ENCODE results near the gene CACNA1H.

The CACNA1H gene

GRCh38 chr16:1159325-1159972 lies 6.5 kb downstream of the CACNA1H start:
- no peak for DNase-seq

- no peak for DNase-seq
Measured at GRCh38 chr16:1159973-1160772, 7.3 kb downstream of the CACNA1H start.

GRCh38 chr16:1160773-1161348 lies 8.0 kb downstream of the CACNA1H start:
- DNase-seq, result no peak

DNA sequence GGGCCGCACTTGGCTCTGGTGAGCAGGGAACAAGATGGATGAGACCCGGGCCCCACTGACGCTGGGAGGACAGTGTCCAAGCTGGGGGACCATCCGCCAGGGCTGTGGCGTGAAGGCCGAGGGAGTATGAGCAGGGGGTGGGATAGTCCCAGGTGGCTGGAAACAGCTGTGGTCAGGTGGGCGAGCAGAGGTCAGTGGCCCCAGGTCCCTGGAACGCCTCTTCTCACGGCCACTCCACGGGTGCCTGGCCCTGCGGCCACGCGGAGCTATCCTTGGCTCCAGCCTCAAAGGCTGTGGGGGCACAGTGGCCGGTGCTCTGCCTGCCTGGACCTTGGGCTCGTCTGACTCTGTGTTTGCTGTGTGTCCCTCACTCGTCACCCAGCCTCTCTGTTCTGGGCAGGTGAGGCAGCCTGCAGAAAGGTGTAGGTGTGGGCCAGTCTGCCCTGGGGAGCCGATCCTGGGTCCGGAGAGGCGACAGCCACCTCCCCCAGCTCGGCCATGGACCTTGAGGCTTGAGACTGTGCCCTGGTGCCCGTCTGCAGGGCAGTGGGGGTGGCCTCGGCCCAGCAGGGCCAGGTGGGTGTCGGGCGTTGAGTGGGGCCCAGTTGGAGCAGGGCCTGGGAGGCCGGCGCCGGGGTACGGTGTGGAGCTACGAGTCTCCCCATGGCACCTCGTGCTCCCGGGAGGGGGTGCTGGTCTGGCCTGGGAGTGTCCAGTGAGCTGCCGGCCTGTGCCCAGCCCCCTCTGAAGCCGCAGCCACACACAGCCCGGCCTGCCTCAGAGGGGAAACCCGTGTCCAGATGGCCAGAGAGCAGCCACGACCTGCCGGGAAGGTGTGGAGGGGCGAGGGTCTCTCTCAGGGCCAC lies 10.0 kb downstream of the CACNA1H start:
- no peak for DNase-seq

DNA sequence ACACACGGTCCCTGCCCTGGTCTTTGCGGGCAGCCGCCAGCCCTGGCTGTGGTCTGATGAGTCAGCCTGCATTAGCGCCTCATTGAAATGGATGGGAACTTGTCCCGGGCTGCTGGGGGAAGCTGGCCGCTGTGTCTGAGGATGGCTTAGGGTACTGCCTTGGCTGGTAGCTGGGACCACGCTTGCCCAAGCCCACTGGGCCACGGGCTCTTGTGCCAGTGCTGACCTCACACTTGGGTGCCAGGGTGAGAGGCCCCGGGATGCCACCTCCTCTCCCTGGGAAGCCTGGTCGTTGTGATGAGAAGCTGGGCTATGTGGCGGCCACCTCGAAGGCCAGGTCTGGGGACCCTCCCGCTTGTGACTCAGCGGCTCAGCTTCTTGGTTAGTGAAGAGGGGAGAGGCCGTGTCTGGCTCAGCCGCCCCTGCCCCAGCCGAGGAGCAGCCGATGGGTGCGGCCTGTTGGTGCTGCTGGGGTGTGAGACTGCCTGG lies 10.7 kb downstream of the CACNA1H start:
- DNase-seq, result no peak

DNA sequence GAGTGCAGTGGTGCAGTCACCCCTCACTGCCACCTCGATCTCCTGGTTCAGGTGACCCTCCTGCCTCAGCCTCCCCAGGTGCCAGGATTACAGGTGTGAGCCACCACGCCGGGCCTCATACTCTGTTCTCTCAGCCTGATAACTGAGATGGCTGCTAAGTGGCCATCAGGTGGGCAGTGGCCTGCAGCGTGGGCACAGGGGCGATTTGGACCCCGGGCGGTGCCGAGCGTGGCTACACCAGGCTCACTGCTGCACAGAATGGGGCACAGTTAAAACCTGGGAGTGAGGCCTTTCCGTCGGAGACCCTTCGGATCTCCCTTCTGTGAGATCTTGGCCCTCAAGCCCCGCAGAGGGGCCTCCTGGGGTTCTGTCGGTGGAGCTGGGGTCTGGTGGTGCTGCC lies 11.5 kb downstream of the CACNA1H start:
- no peak for DNase-seq

DNA sequence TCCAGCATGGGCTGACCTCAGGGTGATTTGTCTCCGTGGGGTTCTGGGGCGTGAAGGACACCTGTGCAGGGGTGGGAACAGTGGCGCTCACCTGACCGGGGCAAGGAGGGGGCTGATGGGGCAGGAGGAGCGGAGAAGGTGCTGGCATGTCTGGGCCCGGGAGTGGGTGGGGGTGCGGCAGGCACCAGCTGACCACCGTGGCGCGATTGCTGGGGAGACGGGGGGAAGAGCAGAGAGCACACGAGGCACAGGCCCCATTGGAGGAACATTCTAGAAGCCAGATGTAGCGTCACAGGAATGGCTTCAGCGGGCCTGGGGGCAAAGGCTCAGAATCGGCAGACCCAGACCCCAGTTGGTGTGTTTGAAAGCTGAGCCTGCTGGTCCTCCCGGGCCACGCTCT lies 12.1 kb downstream of the CACNA1H start:
- DNase-seq, result no peak

GRCh38 chr16:1165511-1165910 lies 12.6 kb downstream of the CACNA1H start:
- no peak for DNase-seq

DNA sequence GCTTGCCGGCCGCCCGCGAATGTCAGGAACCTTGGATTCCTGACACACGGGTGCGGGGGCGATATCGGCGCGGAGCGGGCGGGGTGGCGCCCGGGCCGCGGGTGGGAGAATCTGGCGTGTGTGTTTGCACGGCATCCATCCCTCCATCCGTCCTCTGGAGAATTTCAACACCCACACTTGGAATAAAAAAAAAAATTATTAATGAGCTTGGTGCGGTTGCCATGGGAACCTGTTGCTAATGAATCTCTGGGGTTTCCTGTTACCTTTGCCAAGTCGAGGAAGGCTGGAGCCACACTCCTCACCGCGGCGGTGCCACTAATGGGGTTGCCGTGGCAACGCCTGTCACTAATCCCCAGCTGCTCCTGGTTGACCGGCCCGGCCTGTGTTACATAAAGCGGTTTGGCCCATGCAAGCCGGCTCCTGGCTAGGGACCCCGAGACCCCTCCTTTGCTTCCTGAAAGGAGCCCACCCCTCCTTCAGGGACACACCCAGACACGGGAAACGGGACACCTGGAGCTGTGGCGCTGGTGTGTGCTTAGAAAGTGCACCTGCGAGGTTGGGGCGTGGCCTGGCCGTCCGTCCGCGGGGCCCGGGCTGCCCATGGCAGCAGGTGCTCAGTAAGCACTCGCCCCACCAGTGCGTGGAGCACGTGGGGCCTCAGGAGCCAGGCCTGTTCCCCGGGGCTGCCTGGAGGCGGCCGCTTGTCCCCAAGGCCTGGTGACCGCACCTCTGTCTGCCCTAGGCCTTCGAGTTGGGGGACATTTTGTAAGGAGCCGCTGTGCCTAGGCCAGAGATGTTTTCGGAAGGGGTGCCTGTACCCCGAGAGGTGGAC lies 14.6 kb downstream of the CACNA1H start:
- no peak for DNase-seq

- DNase-seq, result no peak
Measured at GRCh38 chr16:1168837-1169236, 15.9 kb downstream of the CACNA1H start.

GRCh38 chr16:1169285-1170075 lies 16.6 kb downstream of the CACNA1H start:
- no peak for DNase-seq

DNA sequence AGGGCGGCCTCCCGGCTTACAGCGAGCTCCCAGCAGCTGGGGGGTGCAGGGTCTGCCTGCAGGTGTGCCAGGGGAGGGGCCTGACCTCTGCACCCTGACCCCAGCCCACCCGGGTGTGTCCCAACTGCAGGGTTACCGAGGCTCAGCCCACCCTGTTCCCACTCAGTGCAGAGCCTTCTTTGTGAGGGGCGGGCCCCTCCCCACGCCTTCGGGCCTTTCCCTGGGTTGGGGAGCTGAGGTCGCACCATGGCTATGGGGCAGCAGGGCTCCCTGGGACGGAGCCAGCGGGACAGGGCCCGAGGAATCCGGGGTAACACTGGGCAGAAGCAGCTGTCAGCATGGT lies 17.1 kb downstream of the CACNA1H start:
- no peak for DNase-seq

- DNase-seq, result no peak
Measured at GRCh38 chr16:1171001-1171400, 18.1 kb downstream of the CACNA1H start.

DNA sequence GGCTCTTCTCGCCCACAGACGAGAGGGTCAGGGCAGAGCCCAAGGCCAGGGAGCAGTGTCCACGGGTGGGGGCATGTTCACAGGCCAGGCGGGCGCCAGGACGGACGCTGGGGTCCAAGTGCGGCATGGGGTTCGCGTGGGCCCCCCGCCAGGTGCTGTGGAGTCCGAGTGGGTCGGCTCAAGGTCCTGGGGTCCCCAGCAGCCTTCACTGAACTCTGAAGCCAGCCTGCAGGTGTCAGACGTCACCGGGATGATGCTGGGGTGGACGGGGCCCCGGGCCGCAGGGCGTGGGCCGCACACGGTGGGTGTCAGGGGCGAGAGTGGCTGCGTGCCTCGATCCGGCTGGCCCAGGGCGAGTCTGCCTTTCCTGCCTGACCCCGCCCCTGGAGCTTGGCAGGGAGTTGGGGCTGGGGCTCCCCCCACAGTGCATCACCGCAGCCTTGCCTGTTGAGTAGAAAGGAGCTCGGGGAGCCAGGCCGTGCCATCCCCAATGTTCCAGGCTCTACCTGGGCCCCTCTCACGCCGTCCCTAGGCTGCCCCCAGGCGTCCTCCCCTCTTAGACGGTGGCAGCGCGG lies 19.0 kb downstream of the CACNA1H start:
- DNase-seq, result no peak

DNA sequence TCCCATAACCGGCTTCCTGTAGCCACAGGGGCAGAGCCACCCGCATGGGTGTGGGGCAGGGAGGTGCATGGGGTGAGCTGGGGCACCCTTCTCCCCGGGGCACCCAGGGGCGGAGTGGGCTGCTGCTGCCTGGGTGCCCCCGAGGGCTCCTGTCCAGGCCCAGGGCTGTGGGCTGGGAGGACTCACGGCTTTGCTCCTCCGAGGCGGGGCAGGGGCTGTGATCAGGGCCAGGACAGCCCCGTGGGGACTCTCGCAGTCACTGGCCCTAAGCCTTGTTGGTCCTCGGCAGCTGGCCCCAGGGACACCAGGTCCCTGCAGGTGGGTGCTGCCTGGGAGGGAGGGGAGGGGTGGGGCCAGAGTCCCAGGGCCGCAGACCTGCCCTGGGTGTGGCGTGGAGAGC lies 19.7 kb downstream of the CACNA1H start:
- no peak for DNase-seq

DNA sequence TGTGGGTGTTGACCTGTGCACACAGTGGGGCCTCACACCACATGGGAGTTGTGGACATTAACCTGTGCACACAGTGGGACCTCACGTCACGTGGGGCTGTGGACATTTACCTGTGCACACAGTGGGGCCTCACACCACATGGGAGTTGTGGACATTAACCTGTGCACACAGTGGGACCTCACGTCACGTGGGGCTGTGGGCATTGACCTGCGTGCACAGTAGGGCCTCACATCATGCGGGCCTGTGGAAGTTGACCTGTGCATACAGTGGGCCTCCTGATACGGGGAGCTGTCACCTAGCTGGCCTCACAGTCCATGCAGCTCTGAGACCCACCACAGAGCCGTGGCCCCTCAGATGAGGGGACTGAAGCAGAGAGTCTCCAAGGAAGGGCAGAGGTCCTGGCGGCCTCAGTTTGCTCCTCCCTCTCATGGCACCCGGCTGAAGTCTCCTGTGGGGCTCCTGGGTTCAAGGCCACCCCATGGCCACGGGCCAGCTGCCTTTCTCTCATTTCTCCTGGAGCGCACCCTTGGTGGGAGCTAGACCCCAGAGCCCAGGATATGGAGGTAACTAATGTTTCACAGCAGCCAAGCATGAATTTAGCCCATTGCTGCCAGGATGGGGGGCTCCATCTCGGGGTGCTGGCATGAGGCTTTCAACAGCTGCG lies 21.0 kb downstream of the CACNA1H start:
- no peak for DNase-seq

GRCh38 chr16:1174477-1175357 lies 21.8 kb downstream of the CACNA1H start:
- no peak for DNase-seq

- no peak for DNase-seq
Measured at GRCh38 chr16:1175566-1176279, 22.8 kb downstream of the CACNA1H start.
